NCI-H345 treated with DMSO at 0.1 percent for 48 hours (cell line): ENCODE measurements around the gene DRC1.
"Not testable (repeated sequence)": the region's sequence is repeated elsewhere in the genome, so short reads cannot be mapped to it uniquely, and the experiment has no call there.

Source experiments
- DNase-seq: peaks from one replicate; lab custom pipeline; 2025; ENCODE audit not compliant: unreplicated experiment; lab: John Stamatoyannopoulos, UW

The DRC1 gene

DNA sequence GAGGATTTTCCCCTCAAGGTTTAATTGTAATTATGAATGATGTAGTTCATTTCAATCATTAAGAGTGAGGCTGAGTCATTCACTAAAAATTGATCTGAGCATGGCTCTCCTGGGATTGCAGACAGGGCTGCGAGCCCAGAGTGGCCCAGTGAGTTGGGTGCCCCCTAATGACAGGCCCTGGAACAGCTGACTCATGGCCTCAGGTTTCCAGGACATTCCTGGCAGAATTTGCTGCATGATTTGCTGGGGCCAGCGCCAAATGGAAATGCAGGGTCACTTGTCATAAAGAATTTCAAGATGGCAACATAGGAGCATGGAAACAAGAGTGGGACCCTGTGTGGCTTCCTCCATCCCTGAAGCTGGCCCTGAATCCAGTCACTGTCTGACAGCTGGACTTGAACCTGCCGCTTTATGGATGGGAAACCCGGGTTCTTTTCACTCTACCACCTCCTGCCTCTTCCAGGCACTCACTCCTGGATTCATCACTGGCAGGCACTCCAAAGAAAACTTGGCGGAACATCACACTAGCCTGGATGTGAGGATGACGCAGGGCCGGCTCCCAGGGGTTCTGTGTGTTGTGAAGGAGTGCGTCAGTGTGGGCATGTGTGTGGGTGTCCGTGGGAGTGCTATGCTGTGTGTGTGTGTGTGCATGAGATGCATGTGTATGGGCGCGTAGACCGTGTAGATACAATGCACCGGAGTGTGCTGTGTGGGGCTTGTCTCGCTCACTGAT, 61.0 kb downstream of the DRC1 start:
- DNase-seq: peak; percentile 19

DNA sequence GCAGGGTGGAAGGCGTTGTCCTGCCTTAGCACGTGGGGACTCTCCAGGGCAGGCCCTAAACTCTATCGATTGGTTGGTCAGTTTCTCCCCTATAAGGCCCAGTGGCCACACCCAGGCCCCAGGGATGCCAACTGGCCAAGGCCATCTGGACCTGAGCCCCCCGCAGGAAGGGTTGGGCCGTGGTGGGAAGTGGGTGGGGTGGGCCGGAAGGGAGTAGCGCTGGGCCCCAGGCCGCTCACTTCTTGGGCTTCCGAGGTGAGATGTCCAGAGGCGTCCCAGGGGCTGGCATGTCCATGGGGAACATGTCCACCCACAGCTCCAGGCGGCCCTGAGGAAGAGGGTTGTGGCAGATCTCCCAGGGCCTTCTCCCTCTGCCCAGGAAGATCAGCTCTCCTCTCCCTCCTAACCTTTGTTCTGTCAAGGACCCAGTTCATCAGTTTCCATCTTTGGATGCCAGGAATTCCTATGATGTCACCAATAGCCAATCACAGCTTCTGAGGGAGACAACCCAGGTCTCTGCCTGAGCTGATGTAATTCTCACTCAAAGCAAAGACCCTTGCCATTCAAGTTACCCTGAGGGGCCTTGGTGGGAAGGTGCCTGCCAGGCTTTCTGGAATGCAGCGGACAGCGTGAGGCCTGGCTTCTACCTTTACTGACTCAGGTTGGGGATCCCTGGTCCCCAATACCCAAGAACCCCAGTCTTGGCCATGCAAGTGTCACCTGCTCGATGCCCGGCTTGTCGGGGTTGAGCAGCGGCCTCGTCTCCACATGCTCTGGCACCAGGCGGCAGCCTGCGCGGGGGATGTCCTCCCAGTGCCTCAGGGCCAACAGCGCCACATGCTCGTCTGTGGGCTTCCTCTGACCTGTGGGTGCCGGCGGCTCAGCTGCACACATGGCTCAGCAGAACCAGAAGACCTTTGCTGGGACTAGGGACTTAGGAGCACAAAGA, 61.8 kb downstream of the DRC1 start:
- DNase-seq: no peak

DNA sequence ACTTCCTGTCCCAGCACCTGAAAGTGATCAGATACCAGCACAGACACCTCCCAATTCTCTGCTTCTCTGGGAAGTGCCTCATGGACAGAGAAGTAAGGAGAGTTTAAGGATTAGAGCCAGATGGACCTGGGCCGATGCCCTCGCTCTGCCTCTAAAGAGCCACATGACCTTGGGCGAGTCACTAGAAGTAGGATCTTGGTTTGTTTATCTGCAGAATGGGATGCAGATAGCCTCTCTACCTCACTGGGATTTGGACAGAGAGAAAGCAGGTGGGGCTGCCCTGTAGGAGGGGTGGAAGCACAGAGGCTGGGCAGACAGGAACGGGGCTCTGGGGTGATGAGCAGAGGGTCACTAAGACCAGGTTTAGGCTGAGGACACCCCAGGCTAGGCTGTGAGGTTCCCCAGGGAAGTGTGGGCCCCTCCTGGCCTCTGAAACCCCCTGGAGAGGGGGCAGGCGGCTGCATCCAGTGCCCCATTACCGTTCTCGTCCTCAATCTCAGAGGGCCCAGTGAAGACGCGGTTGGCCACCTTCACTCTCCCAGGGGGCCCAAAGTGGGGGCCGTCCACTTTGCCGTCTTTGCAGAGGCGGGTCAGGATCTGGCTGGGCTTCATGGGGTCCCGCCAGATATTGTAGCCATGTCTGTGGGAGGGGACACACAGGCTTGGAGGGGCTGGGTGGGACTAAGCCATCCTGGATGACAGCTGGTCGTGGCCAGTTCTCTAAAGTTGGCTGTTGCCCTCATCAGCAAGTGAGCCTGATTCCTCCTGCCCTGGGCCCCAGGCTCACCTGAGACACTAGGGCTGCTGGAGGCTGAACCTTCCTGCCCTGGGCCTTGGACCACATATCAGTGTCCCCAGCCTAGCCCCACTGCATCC, 62.9 kb downstream of the DRC1 start:
- DNase-seq: no peak

DNA sequence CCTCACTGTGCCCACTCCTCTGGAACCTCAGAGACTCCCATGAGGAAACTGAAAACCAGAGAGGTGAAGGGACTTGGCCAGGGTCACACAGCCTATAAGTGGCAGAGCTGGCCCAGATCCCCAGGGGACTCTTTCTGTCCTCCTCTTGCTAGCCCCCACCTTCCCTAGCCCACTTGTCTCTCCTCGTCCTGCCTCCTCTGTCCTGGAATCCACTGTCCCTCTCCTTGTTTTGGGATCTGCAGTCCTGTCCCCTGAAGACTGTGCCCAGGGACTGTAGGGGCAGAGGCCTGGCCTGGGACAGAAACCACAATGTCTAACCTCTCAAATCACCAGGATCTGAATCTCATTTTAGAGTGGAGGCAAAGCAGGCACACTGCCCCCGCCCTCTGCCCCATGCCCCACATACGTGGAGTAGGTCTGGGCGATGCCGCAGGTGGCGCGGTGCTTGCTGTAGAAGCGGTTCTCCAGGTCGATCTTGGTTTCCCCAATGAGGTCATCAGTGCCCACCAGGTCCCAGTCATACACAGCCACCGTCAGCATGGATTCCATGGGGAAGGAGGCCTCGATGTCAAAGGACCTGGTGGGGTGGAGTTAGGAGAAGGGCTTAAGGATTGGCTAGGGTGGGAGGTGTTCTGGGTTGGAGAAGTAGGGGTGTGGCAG, 63.7 kb downstream of the DRC1 start:
- DNase-seq: no peak

DNA sequence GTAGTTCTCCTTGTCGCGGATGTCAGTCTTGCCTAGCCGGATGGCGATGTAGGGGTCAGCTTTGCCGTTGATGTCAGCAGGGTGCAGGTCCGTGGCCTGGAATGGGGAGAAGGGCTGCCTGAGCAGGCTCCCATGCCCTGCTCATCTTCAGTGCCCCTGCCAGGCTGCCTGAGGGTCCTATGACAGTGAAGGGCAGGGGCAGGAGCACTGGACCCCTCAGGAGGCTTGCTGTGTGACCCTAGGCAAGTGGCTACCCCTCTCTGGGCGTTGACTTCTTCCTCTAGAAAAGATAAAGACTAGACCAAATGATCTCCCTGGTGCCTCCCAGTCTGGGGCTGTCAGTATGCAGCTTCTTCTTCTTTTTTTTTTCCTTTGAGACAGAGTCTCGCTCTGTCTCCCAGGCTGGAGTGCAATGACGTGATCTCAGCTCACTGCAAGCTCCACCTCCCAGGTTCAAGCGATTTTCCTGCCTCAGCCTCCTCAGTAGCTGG, 64.3 kb downstream of the DRC1 start:
- no peak for DNase-seq

DNA sequence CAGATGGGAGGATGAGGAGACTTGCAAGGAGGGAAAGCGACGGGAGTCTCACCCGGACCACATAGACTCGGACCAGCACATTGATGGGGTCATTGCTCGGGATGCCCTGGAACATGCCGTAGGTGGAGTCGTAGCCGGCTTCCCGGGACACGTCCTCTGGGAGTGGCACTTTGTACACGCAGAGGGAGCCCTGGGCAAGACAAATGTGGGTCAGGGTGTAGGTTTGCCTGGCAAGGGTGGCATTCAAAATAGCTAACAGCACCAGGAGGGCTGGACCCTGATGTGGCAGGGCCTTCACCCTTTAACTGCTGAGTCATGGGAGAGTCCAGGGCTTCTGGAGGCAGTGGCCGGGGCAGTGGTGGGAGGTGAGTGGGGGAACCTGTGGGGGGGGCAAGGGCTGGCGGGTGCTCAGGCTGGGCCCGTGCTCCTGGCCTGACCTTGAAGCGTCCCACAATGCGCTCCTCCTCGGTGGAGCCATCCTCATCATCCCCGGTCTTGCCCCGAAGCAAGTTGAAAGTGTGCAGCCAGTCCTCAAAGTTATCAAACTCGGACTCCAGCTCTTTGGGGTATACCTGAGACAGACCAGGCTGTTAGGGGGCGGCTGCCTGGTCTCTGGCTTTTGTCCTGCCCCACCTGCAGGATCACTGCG, 65.1 kb downstream of the DRC1 start:
- DNase-seq: no peak

DNA sequence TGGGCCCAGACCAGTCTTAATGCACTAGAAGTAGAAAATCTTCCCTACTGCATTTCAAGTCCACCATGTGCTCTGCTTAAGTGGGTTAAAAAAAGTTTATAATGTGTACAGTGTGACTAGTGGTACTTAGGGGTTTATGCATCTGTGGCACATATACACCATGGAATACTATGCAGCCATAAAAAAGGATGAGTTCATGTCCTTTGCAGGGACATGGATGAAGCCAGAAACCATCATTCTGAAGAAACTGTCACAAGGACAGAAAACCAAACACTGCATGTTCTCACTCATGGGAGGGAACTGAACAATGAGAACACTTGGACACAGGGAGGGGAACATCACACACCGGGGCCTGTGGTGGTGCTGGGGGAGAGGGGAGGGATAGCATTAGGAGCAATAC, 66.8 kb downstream of the DRC1 start:
- not testable (repeated sequence) for DNase-seq

DNA sequence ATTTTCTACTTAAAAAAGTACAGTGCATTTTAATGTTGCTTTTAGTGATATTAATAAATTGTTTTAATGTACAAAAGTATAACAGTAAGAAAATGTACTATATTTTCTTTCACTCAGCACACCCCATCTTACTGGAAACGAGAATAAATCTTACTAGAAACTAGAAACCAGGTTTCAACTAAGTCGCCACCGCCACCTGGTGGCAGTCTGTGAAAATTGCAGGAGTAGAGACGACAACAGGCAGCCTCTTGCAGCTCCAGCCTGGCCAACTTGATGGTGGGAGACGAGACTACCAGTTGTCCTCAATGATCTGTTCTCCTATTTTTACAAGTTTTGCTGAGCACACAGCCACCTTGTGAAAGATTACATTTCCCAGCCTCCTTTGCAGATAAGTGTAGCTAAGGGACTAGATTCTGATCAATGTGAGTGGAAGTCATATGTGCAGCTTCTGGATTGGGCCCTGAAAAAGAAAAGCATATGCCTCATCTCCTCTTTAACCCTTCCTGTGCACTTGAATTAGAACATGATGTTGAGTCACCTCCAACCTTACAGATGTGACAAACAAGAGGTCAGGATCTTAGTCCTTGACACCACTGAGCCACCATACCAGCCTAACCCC, 67.5 kb downstream of the DRC1 start:
- DNase-seq: peak; percentile 6

DNA sequence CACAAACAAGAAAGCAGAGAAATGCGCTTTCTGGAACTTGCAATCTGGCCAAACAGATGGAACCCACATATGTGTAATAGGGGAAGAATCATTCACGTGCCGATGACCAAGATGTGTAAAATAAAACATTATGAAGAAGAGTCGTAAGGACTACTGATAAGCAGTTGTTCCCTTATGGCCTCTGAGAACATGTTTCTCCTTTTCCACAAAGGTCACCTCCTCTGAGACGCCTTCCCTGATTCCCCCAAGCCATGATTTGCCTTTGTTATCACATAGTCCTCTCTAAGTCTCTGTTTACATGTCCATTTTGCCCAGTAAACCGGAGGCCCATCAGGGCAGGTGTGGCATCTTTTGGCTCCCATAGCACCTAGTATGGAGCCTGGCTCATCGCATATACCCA, 68.2 kb downstream of the DRC1 start:
- no peak for DNase-seq

DNA sequence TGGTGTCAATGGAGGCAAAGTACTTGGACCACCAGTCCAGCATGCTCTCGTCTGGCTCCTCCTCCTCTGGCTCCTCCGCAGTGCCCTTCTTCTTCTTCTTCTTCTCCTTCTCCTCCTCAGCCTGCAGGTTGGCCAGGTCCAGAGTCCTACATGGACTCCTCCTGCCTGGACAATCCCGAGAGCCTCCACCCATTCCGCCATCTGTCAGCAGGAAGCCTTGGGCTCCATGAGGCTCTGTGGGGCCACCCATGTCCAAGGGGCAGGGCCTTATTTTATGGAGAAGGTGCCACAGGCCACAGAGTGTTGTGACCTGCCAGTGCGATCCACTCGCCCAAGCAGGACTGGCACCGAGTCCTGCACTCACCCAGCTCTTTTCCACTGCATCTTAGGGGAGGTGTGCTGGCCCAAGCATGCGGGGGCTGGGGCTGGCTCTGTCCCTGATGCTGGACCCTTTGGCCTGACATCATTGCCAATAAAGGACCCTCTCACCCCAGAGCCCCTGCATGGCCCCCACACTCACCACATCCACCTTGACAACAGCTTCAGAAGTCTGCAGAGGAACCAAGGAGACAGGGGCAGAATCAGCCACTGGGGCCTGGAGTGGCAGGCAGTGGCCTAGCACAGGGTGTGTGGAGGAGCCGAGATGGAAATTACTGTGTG, 69.0 kb downstream of the DRC1 start:
- DNase-seq: no peak

DNA sequence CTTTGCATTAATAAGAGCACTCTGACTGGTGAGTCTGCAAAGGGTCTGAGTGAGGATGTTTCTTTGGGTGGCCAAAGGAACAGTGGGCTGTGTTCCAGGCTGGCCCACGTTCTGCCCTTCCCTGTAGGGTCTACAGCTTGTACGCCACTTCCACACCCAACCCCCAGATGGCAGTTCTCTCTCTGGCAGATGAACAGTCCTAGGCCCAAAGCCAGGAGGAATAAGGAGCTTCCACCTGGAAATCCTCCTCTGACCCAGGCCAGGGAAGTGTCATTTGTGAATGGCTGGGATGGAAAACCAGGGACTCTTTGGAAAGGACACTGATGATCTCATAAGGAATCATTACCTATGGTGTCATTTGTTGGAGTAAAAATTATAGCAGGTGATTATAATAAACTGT, 69.6 kb downstream of the DRC1 start:
- DNase-seq: peak; percentile 7

DNA sequence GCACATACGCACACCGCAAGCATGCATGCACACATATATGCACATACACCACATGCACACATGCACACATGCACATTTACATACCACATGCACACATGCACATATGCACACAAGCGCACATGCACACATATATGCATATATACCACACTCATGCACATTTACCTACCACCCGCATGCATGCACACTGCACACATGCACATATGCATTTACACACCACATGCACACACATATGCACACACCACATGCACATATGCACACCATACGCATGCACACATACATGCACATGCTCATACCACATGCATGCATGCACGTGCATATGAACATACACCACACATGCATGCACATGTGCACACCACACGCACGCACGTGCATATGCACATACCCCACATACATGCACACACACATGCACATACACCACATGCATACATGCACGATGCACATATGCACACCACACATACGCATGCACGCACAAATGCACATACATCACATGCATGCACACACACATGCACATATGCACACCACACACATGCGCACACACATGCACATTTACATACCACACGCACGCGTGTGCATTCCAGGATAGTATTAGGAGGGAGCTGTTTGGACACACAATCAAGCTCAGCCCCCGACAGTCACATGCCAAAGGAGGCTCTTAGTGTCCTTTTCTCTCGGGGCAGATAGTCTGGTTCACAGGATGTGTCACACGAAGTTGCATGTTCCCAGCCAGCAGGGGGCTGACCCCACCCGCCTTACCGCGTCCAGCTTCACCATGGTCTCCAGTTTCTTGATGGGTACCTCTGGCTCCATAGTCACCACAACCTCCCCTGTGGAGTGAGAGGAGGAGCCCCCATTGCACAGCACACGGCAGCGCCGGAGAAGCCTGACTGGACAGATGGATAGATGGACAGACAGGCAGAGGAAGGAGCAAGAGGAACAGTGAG, 70.3 kb downstream of the DRC1 start:
- DNase-seq: no peak

DNA sequence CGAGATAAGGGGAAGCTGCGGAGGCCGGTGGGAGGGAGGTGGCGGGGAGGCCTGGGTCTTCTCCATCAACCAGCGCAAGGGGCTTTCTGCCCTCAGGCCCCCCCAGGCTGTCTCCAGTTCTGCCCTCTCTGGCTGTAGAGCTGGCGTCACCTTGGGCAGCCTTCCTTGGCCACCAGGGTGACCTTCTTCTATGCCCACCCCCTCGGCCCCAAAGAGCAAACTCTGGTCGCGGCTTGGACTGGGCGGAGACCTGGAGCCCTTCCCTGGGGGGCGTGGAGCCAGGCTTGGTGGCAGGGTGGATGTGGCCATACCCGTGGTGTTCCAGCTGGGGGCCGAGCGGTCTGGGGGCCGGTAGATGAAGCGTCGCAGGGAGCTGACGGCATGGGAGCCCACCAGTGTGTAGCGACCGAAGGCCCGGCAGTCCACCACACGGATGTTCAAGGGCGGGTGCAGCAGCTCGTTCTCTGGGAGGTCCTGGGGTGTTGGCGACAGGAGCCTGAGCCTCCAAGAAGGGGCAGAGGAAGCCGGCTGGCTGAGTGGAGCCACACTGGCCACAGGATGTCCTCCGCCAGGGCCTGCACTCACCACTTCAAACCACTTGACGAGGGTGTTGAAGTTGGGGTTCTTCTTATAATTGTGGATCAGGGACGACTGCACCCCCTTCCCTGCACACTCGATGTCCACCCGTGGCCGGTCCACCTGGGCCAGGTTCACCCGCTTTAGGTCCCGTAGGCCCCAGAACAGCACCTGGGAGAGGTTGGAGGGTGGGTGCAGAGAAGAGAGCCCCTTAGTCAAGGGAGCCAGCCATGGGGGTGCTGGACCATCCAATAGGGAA, 71.3 kb downstream of the DRC1 start:
- no peak for DNase-seq

DNA sequence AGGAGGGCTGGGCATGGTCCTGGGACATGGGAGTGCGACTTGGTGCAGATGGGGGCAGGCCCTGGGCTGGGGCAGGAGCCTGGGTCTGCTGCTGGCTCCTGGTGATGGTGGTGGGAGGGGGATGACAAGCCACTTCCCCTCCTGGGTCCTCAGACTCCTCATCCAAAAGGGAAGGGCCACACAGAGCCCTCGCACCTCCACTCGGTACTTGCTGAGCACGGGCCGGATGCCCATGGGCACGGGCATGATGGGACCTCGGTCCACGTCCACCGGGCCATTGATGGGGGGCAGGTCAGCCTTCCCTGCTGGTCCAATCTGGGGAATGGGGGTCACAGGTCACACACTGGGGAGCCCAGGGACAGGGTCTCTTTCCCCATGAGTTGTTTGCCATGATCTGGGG, 72.1 kb downstream of the DRC1 start:
- DNase-seq: no peak

DNA sequence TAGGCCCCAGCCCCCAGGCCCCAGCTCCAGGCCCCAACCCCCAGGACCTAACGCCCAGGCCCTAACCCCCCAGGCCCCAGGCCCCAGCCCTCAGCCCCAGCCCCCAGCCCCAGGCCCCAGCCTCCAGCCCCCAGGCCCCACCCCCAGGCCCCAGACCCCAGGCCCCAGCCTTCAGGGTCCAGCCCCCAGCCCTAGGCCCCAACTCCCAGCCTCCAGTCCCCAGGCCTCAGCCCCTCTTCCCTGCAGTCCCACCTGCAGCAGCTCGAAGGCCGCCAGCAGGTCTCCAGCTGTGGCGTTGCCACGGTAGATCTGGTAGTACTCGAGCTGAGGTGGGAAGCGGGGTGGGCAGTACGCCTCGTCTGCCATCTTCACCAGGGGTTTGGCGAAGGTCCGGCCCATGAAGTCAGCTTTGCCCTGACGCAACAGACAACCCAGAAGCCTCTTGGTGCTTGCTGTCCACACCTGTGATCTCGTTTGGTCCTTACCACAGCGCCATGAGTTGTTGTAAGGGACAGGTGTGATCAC, 72.6 kb downstream of the DRC1 start:
- DNase-seq: no peak

DNA sequence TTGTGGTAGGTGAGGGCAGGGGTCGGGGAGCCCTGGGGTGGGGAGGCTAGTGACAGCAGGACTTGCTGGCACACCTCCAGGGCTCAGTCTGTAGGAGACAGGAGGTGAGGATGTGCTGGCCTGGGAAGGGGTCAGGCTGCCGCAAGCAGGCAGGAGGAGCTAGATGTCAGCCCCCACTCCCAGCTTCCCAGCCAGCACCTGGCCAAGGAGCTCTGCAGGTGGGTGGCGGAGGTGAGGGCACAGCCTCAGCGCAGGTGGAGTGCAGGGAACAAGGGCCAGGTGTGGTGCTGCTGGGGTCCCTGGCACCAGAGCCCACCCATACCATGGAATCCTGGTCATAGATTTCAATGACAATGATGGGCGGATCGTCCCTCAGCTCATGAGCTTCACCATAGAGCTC, 73.3 kb downstream of the DRC1 start:
- no peak for DNase-seq
